Immature natural killer cell (primary cell): ENCODE results near the gene ARF1. TPM values are rescaled to one million over a fixed set of nuclear protein-coding genes. Genes with fewer than 3 reads are reported as not detected.

ENCODE experiments used
- DNase-seq, 3 donors: peaks; one replicate each; pipeline ENCODE4 v3.0.0; 2022; ENCODE audit warnings: mixed read lengths in 1 of 3
- H3K27ac Mint-ChIP-seq, 6 donors: one replicate each; pipeline ENCODE4 v1.8.0; 2020; ENCODE audit warnings: mixed read lengths in 6 of 6, mild to moderate bottlenecking in 5 of 6, inconsistent platforms in 4 of 6, moderate library complexity in 3 of 6
- H3K27me3 Mint-ChIP-seq, 3 donors: one replicate each; pipeline ENCODE4 v1.8.0; 2020 to 2021; ENCODE audit warnings: low read depth in 3 of 3, mild to moderate bottlenecking in 3 of 3, mixed read lengths in 3 of 3, moderate library complexity in 3 of 3, inconsistent platforms in 1 of 3
- H3K36me3 Mint-ChIP-seq, 3 donors: one replicate each; pipeline ENCODE4 v1.8.0; 2020; ENCODE audit warnings: mixed read lengths in 3 of 3, inconsistent platforms in 2 of 3, mild to moderate bottlenecking in 2 of 3
- H3K4me1 Mint-ChIP-seq, 2 donors: one replicate each; pipeline ENCODE4 v1.8.0; 2020; ENCODE audit warnings: inconsistent platforms in 2 of 2, mild to moderate bottlenecking in 2 of 2, mixed read lengths in 2 of 2, moderate library complexity in 1 of 2
- H3K4me3 Mint-ChIP-seq, 5 donors: one replicate each; pipeline ENCODE4 v1.8.0; 2020; ENCODE audit warnings: mild to moderate bottlenecking in 5 of 5, mixed read lengths in 5 of 5, inconsistent platforms in 3 of 5, moderate library complexity in 3 of 5
- H3K9me3 Mint-ChIP-seq, 6 donors: one replicate each; pipeline ENCODE4 v1.8.0; 2020; ENCODE audit warnings: mild to moderate bottlenecking in 6 of 6, mixed read lengths in 6 of 6, inconsistent platforms in 4 of 6, moderate library complexity in 3 of 6
- polyA plus RNA-seq, 3 donors: library from polyadenylated mRNA; unstranded; fragments of 300-500 nt; fragmentation: Illumina TruSeq; gene quantifications; one replicate each; pipeline ENCODE4 v1.2.3, GENCODE V29; 2021

ARF1 gene
- polyA plus RNA-seq, 3 donors from 2014 or later, result 533 to 916 (median 674) TPM

- Mint-ChIP-seq H3K36me3 (no peaks in the 10 kb centered on the region), H3K9me3 (no peaks in the 10 kb centered on the region), H3K27me3 (peaks cover 5 to 28% (median 14%) of the 10 kb centered on the region in 3 donors), H3K4me1 (peaks cover 39 to 41% of the 10 kb centered on the region in 2 donors), H3K27ac (peak overlapping the region in 5 of 6 donors; percentile 29 to 96 (median 73)), H3K4me3 (peak overlapping the region; percentile 76 to 85 (median 79))
- DNase-seq, result no peak
Observed at GRCh38 chr1:228081578-228082213, 812 bp upstream of the ARF1 start.

GRCh38 chr1:228082918-228083870 is 686 bp downstream of the ARF1 start:
- no peaks in the 10 kb centered on the region for H3K36me3 Mint-ChIP-seq
- H3K27me3 Mint-ChIP-seq, result peaks cover 6 to 28% (median 15%) of the 10 kb centered on the region in 3 donors
- peak overlapping the region; percentile 94 to 98 (median 96) for H3K27ac Mint-ChIP-seq
- peak overlapping the region; percentile 94 to 98 (median 94) for H3K4me3 Mint-ChIP-seq
- DNase-seq, result peak in 2 of 3 donors; percentile 34 to 35
- peaks cover 54 to 56% of the 10 kb centered on the region in 2 donors for H3K4me1 Mint-ChIP-seq
- H3K9me3 Mint-ChIP-seq, result no peaks in the 10 kb centered on the region

GRCh38 chr1:228083871-228084278 is 1.4 kb downstream of the ARF1 start:
- Mint-ChIP-seq H3K4me3 (peak overlapping the region; percentile 94 to 98 (median 94)), H3K4me1 (peaks cover 61 to 63% of the 10 kb centered on the region in 2 donors), H3K27me3 (peaks cover 8 to 28% (median 17%) of the 10 kb centered on the region in 3 donors), H3K9me3 (no peaks in the 10 kb centered on the region), H3K27ac (peak overlapping the region; percentile 94 to 98 (median 96)), H3K36me3 (peaks cover 0 to 4% (median 0%) of the 10 kb centered on the region in 3 donors)
- peak; percentile 37 to 49 (median 47) for DNase-seq

- H3K27me3 Mint-ChIP-seq, result peaks cover 8 to 31% (median 17%) of the 10 kb centered on the region in 3 donors
- H3K36me3 Mint-ChIP-seq, result peaks cover 0 to 5% (median 0%) of the 10 kb centered on the region in 3 donors
- no peaks in the 10 kb centered on the region for H3K9me3 Mint-ChIP-seq
- peaks cover 65 to 67% of the 10 kb centered on the region in 2 donors for H3K4me1 Mint-ChIP-seq
- DNase-seq, result no peak
- peak overlapping the region; percentile 94 to 98 (median 96) for H3K27ac Mint-ChIP-seq
- H3K4me3 Mint-ChIP-seq, result peak overlapping the region; percentile 94 to 98 (median 94)
Observed at GRCh38 chr1:228084325-228084724, 1.8 kb downstream of the ARF1 start.

GRCh38 chr1:228084797-228085196 is 2.3 kb downstream of the ARF1 start:
- Mint-ChIP-seq H3K9me3 (no peaks in the 10 kb centered on the region), H3K27me3 (peaks cover 8 to 34% (median 17%) of the 10 kb centered on the region in 3 donors), H3K27ac (peak overlapping the region; percentile 94 to 98 (median 96)), H3K36me3 (peaks cover 0 to 5% (median 0%) of the 10 kb centered on the region in 3 donors), H3K4me1 (peaks cover 70 to 72% of the 10 kb centered on the region in 2 donors), H3K4me3 (peak overlapping the region; percentile 94 to 98 (median 94))
- DNase-seq, result no peak

- Mint-ChIP-seq H3K4me1 (peaks cover 76 to 78% of the 10 kb centered on the region in 2 donors), H3K27ac (peak overlapping the region; percentile 94 to 98 (median 96)), H3K4me3 (peak overlapping the region; percentile 94 to 98 (median 94)), H3K9me3 (no peaks in the 10 kb centered on the region), H3K27me3 (peaks cover 8 to 36% (median 17%) of the 10 kb centered on the region in 3 donors), H3K36me3 (peaks cover 0 to 5% (median 0%) of the 10 kb centered on the region in 3 donors)
- no peak for DNase-seq
Observed at GRCh38 chr1:228085287-228085951, 2.9 kb downstream of the ARF1 start.

- Mint-ChIP-seq H3K36me3 (peaks cover 0 to 5% (median 0%) of the 10 kb centered on the region in 3 donors), H3K27ac (peak overlapping the region; percentile 90 to 96 (median 94)), H3K9me3 (no peaks in the 10 kb centered on the region), H3K27me3 (peaks cover 8 to 36% (median 15%) of the 10 kb centered on the region in 3 donors), H3K4me3 (peak overlapping the region; percentile 72 to 91 (median 88)), H3K4me1 (peaks cover 95 to 97% of the 10 kb centered on the region in 2 donors)
- DNase-seq, result no peak
Observed at GRCh38 chr1:228087771-228088251, 5.3 kb downstream of the ARF1 start.

- no peaks in the 10 kb centered on the region for H3K9me3 Mint-ChIP-seq
- peaks cover 95 to 96% of the 10 kb centered on the region in 2 donors for H3K4me1 Mint-ChIP-seq
- no peak for DNase-seq
- H3K27me3 Mint-ChIP-seq, result peaks cover 4 to 34% (median 9%) of the 10 kb centered on the region in 3 donors
- peak overlapping the region; percentile 72 to 91 (median 88) for H3K4me3 Mint-ChIP-seq
- H3K27ac Mint-ChIP-seq, result peak overlapping the region; percentile 90 to 96 (median 94)
- H3K36me3 Mint-ChIP-seq, result peaks cover 0 to 5% (median 0%) of the 10 kb centered on the region in 3 donors
Observed at GRCh38 chr1:228088586-228089498, 6.3 kb downstream of the ARF1 start.

- H3K36me3 Mint-ChIP-seq, result peaks cover 4 to 7% (median 6%) of the 10 kb centered on the region in 3 donors
- peaks cover 94 to 96% of the 10 kb centered on the region in 2 donors for H3K4me1 Mint-ChIP-seq
- peaks cover 0 to 2% (median under 1%) of the 10 kb centered on the region in 6 donors for H3K9me3 Mint-ChIP-seq
- H3K4me3 Mint-ChIP-seq, result peak overlapping the region; percentile 72 to 91 (median 88)
- no peak for DNase-seq
- peak overlapping the region; percentile 90 to 96 (median 94) for H3K27ac Mint-ChIP-seq
- H3K27me3 Mint-ChIP-seq, result peaks cover 6 to 27% (median 6%) of the 10 kb centered on the region in 3 donors
Observed at GRCh38 chr1:228089519-228090380, 7.2 kb downstream of the ARF1 start.

GRCh38 chr1:228090613-228091081 is 8.1 kb downstream of the ARF1 start:
- Mint-ChIP-seq H3K36me3 (peaks cover 11 to 16% (median 13%) of the 10 kb centered on the region in 3 donors), H3K4me3 (peak overlapping the region; percentile 53 to 91 (median 88))

GRCh38 chr1:228091084-228091483 is 8.6 kb downstream of the ARF1 start:
- Mint-ChIP-seq H3K4me3 (peak overlapping the region; percentile 27 to 91 (median 53)), H3K9me3 (peaks cover 0 to 5% (median 2%) of the 10 kb centered on the region in 6 donors), H3K27ac (peak overlapping the region; percentile 67 to 95 (median 84)), H3K27me3 (peaks cover 6 to 24% (median 9%) of the 10 kb centered on the region in 3 donors), H3K4me1 (peaks cover 94 to 96% of the 10 kb centered on the region in 2 donors), H3K36me3 (peaks cover 13 to 20% (median 15%) of the 10 kb centered on the region in 3 donors)
- no peak for DNase-seq

More at GRCh38 chr1:228090613-228091081, 8.1 kb downstream of the ARF1 start:
- DNase-seq, result no peak
- Mint-ChIP-seq H3K27ac (peak overlapping the region; percentile 62 to 95 (median 92)), H3K9me3 (peaks cover 0 to 5% (median 2%) of the 10 kb centered on the region in 6 donors), H3K27me3 (peaks cover 6 to 24% (median 8%) of the 10 kb centered on the region in 3 donors), H3K4me1 (peaks cover 94 to 96% of the 10 kb centered on the region in 2 donors)
